OCI-LY7 (cell line): ENCODE results near the gene TMC5. TPM values are rescaled to one million over a fixed set of nuclear protein-coding genes. Genes with fewer than 3 reads are reported as not detected.

Source experiments
- BruUV-seq: library from RNA; stranded (reverse); fragments of 400-500 nt; replicated peaks from 2 replicates; lab custom pipeline; 2021; lab: Mats Ljungman, UMichigan
- CTCF ChIA-PET: fragments of 300-600 bp; sonication (Branson Sonifier 250); formaldehyde crosslinking; loops from one replicate; lab custom pipeline; 2022; ENCODE audit warnings: antibody characterized with exemption; ENCODE audit not compliant: unreplicated experiment; lab: Charles Lee
- POLR2A ChIA-PET: fragments of 300-600 bp; sonication (Branson Sonifier 250); formaldehyde crosslinking; loops from one replicate; lab custom pipeline; 2022; ENCODE audit warnings: antibody characterized with exemption; lab: Charles Lee
- DNase-seq: peaks from one replicate; pipeline ENCODE4 v3.0.0-alpha.2; 2015; ENCODE audit warnings: low spot score
- H2AFZ ChIP-seq: fragments of 200-600 bp; sonication (generic), shearing (Covaris generic); 2 replicates; pipeline ENCODE4 v1.6.1; 2014; ENCODE audit warnings: mild to moderate bottlenecking, antibody characterized with exemption, low read length, moderate library complexity
- H3K27ac ChIP-seq: fragments of 200-600 bp; sonication (generic); 2 replicates; pipeline ENCODE4 v1.5.1; 2014; ENCODE audit warnings: mixed run types, low read depth, mild to moderate bottlenecking, moderate library complexity, low read length, inconsistent platforms; ENCODE audit not compliant: poor library complexity, severe bottlenecking
- H3K36me3 ChIP-seq: fragments of 200-600 bp; sonication (generic); 2 replicates; pipeline ENCODE4 v1.6.1; 2014; ENCODE audit warnings: mild to moderate bottlenecking, antibody characterized with exemption, low read length, moderate library complexity, mixed read lengths; ENCODE audit not compliant: insufficient read depth
- H3K4me1 ChIP-seq: fragments of 200-600 bp; sonication (generic); 2 replicates; pipeline ENCODE4 v1.5.1; 2014; ENCODE audit warnings: mild to moderate bottlenecking, low read length; ENCODE audit not compliant: insufficient read depth, poor library complexity, severe bottlenecking
- H3K4me2 ChIP-seq: fragments of 200-600 bp; sonication (generic); 2 replicates; pipeline ENCODE4 v1.6.1; 2014; ENCODE audit warnings: mild to moderate bottlenecking, low read length
- H3K4me3 ChIP-seq: fragments of 200-600 bp; sonication (generic); 2 replicates; pipeline ENCODE4 v1.5.1; 2014; ENCODE audit warnings: mild to moderate bottlenecking, low read depth, low read length; ENCODE audit not compliant: poor library complexity, severe bottlenecking
- H3K79me2 ChIP-seq: fragments of 200-600 bp; sonication (generic); 2 replicates; pipeline ENCODE4 v1.6.1; 2016; ENCODE audit warnings: low read depth, mild to moderate bottlenecking, low read length, moderate library complexity, mixed read lengths; ENCODE audit not compliant: insufficient read depth
- H3K9me2 ChIP-seq: fragments of 200-600 bp; sonication (generic); 2 replicates; pipeline ENCODE4 v1.6.1; 2016; ENCODE audit warnings: mild to moderate bottlenecking, low read length, mixed read lengths; ENCODE audit not compliant: insufficient read depth
- H3K9me3 ChIP-seq: fragments of 200-600 bp; sonication (generic); 2 replicates; pipeline ENCODE4 v1.6.1; 2014; ENCODE audit warnings: mild to moderate bottlenecking, mixed run types, low read length, mixed read lengths
- H4K20me1 ChIP-seq: fragments of 200-600 bp; sonication (generic); 2 replicates; pipeline ENCODE4 v1.6.1; 2014; ENCODE audit warnings: mild to moderate bottlenecking, antibody characterized with exemption, low read length, moderate library complexity, mixed read lengths; ENCODE audit not compliant: insufficient read depth
- CTCF ChIP-seq: fragments of 200-600 bp; sonication (generic); conservative IDR thresholded peaks from 2 replicates; pipeline ENCODE4 v1.5.1; 2014; ENCODE audit warnings: mild to moderate bottlenecking, antibody characterized with exemption, low read length, moderate library complexity, mixed read lengths
- EZH2phosphoT487 ChIP-seq: fragments of 200-600 bp; sonication (generic); IDR thresholded peaks from 2 replicates; pipeline ENCODE4 v1.6.1; 2018; ENCODE audit warnings: low read depth, borderline replicate concordance, mild to moderate bottlenecking, mixed run types, antibody characterized with exemption, low read length, moderate library complexity, mixed read lengths
- intact Hi-C: fragments of 100-400 bp; cut with micrococcal nuclease; formaldehyde crosslinking; loops from one replicate; pipeline ENCODE4 v1.10.0; 2022; ENCODE audit not compliant: unreplicated experiment
- total RNA-seq, 2 experiments: library from RNA; depleted of rRNA in 1 of 2; stranded (reverse); fragments of >200 nt in 1 of 2; shearing (Covaris generic) in 1 of 2; gene quantifications; 2 replicates each; pipeline ENCODE4 v1.2.3, GENCODE V29; 2014 to 2022

TMC5 gene
- total RNA-seq, 2 experiments from 2014 or later = not detected

DNA sequence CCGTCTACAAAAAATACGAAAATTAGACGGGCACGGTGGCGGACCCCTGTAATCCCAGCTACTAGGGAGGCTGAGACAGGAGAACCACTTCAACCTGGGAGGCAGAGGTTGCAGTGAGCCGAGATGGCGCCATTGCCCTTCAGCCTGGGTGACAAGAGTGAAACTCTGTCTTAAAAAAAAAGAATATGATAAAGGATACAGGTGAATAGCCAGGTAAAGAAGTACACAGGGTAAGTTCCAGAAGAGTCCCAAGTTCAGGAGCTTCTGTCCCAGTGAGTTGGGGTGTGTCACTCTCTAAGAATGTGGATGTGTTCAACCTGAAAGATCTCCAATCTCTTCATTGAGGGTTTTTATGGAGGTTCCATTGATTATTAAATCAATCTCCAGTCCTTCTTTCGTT is 6.8 kb downstream of the TMC5 start:
- Histone ChIP-seq H3K4me3 (no peak overlapping the region), H3K79me2 (no peaks in the 10 kb centered on the region), H3K4me2 (no peak overlapping the region), H3K4me1 (no peaks in the 10 kb centered on the region), H3K9me2 (no peaks in the 10 kb centered on the region), H3K27ac (no peak overlapping the region), H3K9me3 (no peaks in the 10 kb centered on the region), H3K36me3 (no peaks in the 10 kb centered on the region), H4K20me1 (no peaks in the 10 kb centered on the region), H2AFZ (no peak overlapping the region)
- intact Hi-C loops = no loop called here
- TF ChIP-seq EZH2phosphoT487 (no peak), CTCF (no peak)
- no peak for DNase-seq
- ChIA-PET POLR2A (no interaction called here), CTCF (no interaction called here)
- BruUV-seq = no TSS peak

GRCh38 chr16:19430345-19430744 is 12.7 kb downstream of the TMC5 start:
- Histone ChIP-seq H3K4me3 (no peak overlapping the region), H3K36me3 (no peaks in the 10 kb centered on the region), H3K79me2 (no peaks in the 10 kb centered on the region), H3K9me2 (no peaks in the 10 kb centered on the region), H2AFZ (no peak overlapping the region), H3K4me1 (no peaks in the 10 kb centered on the region), H3K4me2 (no peak overlapping the region), H4K20me1 (no peaks in the 10 kb centered on the region), H3K9me3 (no peaks in the 10 kb centered on the region), H3K27ac (no peak overlapping the region)
- TF ChIP-seq EZH2phosphoT487 = no peak
- TF ChIP-seq CTCF = no peak
- intact Hi-C loops = no loop called here
- CTCF ChIA-PET = no interaction called here
- no TSS peak for BruUV-seq
- POLR2A ChIA-PET = no interaction called here
- DNase-seq = no peak

- TF ChIP-seq EZH2phosphoT487 (no peak), CTCF (no peak)
- no peaks in the 10 kb centered on the region for H4K20me1 ChIP-seq
- ChIA-PET POLR2A (interaction anchor here (1.3 kb wide), 1 partner anchor 38 kb away, joined by 3 read pairs; no protein-coding TSS in a partner anchor), CTCF (no interaction called here)
- no peak for DNase-seq
- H3K4me1 ChIP-seq = no peaks in the 10 kb centered on the region
- no peaks in the 10 kb centered on the region for H3K79me2 ChIP-seq
- BruUV-seq = no TSS peak
- H3K9me2 ChIP-seq = no peaks in the 10 kb centered on the region
- H3K36me3 ChIP-seq = no peaks in the 10 kb centered on the region
- H3K9me3 ChIP-seq = no peaks in the 10 kb centered on the region
- intact Hi-C loops = no loop called here
- H2AFZ ChIP-seq = peak overlapping the region; percentile 9; the same call in 1 of the 2 replicates
- H3K4me3 ChIP-seq = no peak overlapping the region
- no peak overlapping the region for H3K4me2 ChIP-seq
- no peak overlapping the region for H3K27ac ChIP-seq
Observed at GRCh38 chr16:19431636-19432340, 14.1 kb downstream of the TMC5 start.
